HepG2 (cell line): ENCODE results near the gene FKBP10. TPM values are rescaled to one million over a fixed set of nuclear protein-coding genes. Genes with fewer than 3 reads are reported as not detected.

ENCODE experiments used
- ATAC-seq: fragments of 200-7000 bp; cut with Tn5 transposase; 3 replicates; pipeline ENCODE4 v1.9.1; 2020; ENCODE audit warnings: mild to moderate bottlenecking, moderate library complexity
- BruUV-seq: library from RNA; stranded (reverse); fragments of 400-500 nt; replicated peaks from 2 replicates; lab custom pipeline; 2021; lab: Mats Ljungman, UMichigan
- CTCF ChIA-PET: fragments of 300-600 bp; formaldehyde crosslinking; extraction: SDS; loops from one replicate; lab custom pipeline; 2021; ENCODE audit warnings: low total read pairs, inconsistent platforms, low intra/inter-chr PET ratio; lab: Yijun Ruan, JAX
- POLR2A ChIA-PET: fragments of 350-600 bp; sonication (Branson Sonifier 250); formaldehyde crosslinking; loops from one replicate; lab custom pipeline; 2020; ENCODE audit warnings: antibody characterized with exemption, inconsistent platforms; lab: Yijun Ruan, JAX
- DNase-seq: peaks from one replicate; pipeline ENCODE4 v3.0.0-alpha.2; 2015; ENCODE audit warnings: low spot score
- FAIRE-seq: peaks from 3 replicates; lab custom pipeline; 2011; peaks lifted over from hg19 to GRCh38; lab: Jason Lieb, UNC
- H2AFZ ChIP-seq: one replicate; pipeline ENCODE4 v1.6.1; 2011; ENCODE audit warnings: low read length, inconsistent platforms
- H3K27ac ChIP-seq: fragments of 300-600 bp; 3 replicates; pipeline ENCODE4 v1.8.0; 2011; ENCODE audit warnings: mixed run types, mild to moderate bottlenecking, mixed read lengths, low read length, inconsistent platforms; ENCODE audit not compliant: insufficient read depth; ENCODE audit errors: extremely low read length
- H3K27me3 ChIP-seq, 2 experiments: fragments of 200-600 bp in 1 of 2; 2 replicates in 1 of 2; 3 replicates in 1 of 2; pipeline versions ENCODE4 v1.6.0 to v1.8.0; 2011; ENCODE audit warnings: low read length in 2 of 2, mild to moderate bottlenecking in 2 of 2, moderate library complexity in 2 of 2, inconsistent platforms in 1 of 2; ENCODE audit not compliant: insufficient read depth in 2 of 2, control insufficient read depth in 1 of 2
- H3K36me3 ChIP-seq, 2 experiments: fragments of 200-600 bp in 1 of 2; replicated peaks in 1 of 2; 2 replicates in 1 of 2; 3 replicates in 1 of 2; pipeline versions ENCODE4 v1.5.1 to v1.8.0; 2011; ENCODE audit warnings: low read length in 2 of 2, inconsistent platforms in 1 of 2; ENCODE audit not compliant: insufficient read depth in 2 of 2, control insufficient read depth in 1 of 2
- H3K4me1 ChIP-seq: 2 replicates; pipeline ENCODE4 v1.5.1; 2012; ENCODE audit warnings: low read length, inconsistent platforms; ENCODE audit not compliant: insufficient read depth
- H3K4me2 ChIP-seq: 2 replicates; pipeline ENCODE4 v1.6.0; 2011; ENCODE audit warnings: low read depth, low read length, inconsistent platforms
- H3K4me3 ChIP-seq, 3 experiments: fragments of 200-600 bp in 1 of 3; sonication (generic), shearing (Covaris generic) in 1 of 3; replicated peaks in 1 of 3; 2 replicates each; pipeline ENCODE4 v1.5.1; 2011 to 2016; ENCODE audit warnings: low read length in 3 of 3, inconsistent platforms in 2 of 3, low read depth in 2 of 3, mild to moderate bottlenecking in 2 of 3, control low read depth in 1 of 3, mixed read lengths in 1 of 3; ENCODE audit not compliant: insufficient read depth in 1 of 3
- H3K79me2 ChIP-seq: one replicate; pipeline ENCODE4 v1.6.1; 2011; ENCODE audit warnings: low read length, inconsistent platforms; ENCODE audit not compliant: insufficient read depth
- H3K9ac ChIP-seq: 2 replicates; pipeline ENCODE4 v1.6.0; 2011; ENCODE audit warnings: mild to moderate bottlenecking, low read depth, low read length, inconsistent platforms; ENCODE audit not compliant: insufficient read depth
- H3K9me3 ChIP-seq: 2 replicates; pipeline ENCODE4 v1.5.1; 2012; ENCODE audit warnings: mild to moderate bottlenecking, low read length
- H4K20me1 ChIP-seq: 2 replicates; pipeline ENCODE4 v1.6.0; 2011; ENCODE audit warnings: inconsistent platforms, mild to moderate bottlenecking, low read length, moderate library complexity; ENCODE audit not compliant: insufficient read depth
- HNF1A ChIP-seq, 2 experiments: sonication (generic) in 1 of 2; formaldehyde crosslinking in 1 of 2; IDR thresholded peaks; 2 replicates each; pipeline versions ENCODE4 v1.4.0 to v1.6.1; 2016 to 2020; ENCODE audit warnings: borderline replicate concordance in 1 of 2, low read depth in 1 of 2, mild to moderate bottlenecking in 1 of 2, missing genetic modification reagents in 1 of 2
- MLX ChIP-seq: IDR thresholded peaks from 2 replicates; pipeline ENCODE4 v1.6.1; 2016
- SNAPC2 ChIP-seq: sonication (generic); formaldehyde crosslinking; IDR thresholded peaks from 2 replicates; pipeline ENCODE4 v1.8.1; 2022; ENCODE audit warnings: mild to moderate bottlenecking, missing genetic modification reagents
- SNAPC4 ChIP-seq: sonication (generic); formaldehyde crosslinking; IDR thresholded peaks from 2 replicates; pipeline ENCODE4 v1.4.0; 2020; ENCODE audit warnings: mild to moderate bottlenecking, missing genetic modification reagents
- TOE1 ChIP-seq: sonication (generic); formaldehyde crosslinking; IDR thresholded peaks from 2 replicates; pipeline ENCODE4 v1.4.0; 2020; ENCODE audit warnings: mild to moderate bottlenecking, missing genetic modification reagents
- YEATS2 ChIP-seq: sonication (generic); formaldehyde crosslinking; IDR thresholded peaks from 2 replicates; pipeline ENCODE4 v1.4.0; 2020; ENCODE audit warnings: missing genetic modification reagents, borderline replicate concordance
- ZMAT5 ChIP-seq: sonication (generic); formaldehyde crosslinking; IDR thresholded peaks from 2 replicates; pipeline ENCODE4 v1.5.0; 2020; ENCODE audit warnings: mild to moderate bottlenecking, low read depth, missing genetic modification reagents, borderline replicate concordance
- ZNF12 ChIP-seq: sonication (generic); formaldehyde crosslinking; IDR thresholded peaks from 2 replicates; pipeline ENCODE4 v1.5.0; 2020; ENCODE audit warnings: missing genetic modification reagents
- ZNF543 ChIP-seq: sonication (generic); formaldehyde crosslinking; IDR thresholded peaks from 2 replicates; pipeline ENCODE4 v1.4.0; 2020; ENCODE audit warnings: mild to moderate bottlenecking, missing genetic modification reagents
- ZNF704 ChIP-seq: sonication (generic); formaldehyde crosslinking; IDR thresholded peaks from 2 replicates; pipeline ENCODE4 v1.8.1; 2023; ENCODE audit warnings: mild to moderate bottlenecking, inconsistent platforms, moderate library complexity, missing genetic modification reagents, borderline replicate concordance
- ZNF850 ChIP-seq: sonication (generic); formaldehyde crosslinking; conservative IDR thresholded peaks from 2 replicates; pipeline ENCODE4 v1.9.0; 2021; ENCODE audit warnings: mild to moderate bottlenecking, missing genetic modification reagents
- WGBS: methylation state at CpG from one replicate; pipeline ENCODE4 v1.1.6; 2017; ENCODE audit warnings: low lambda C conversion rate; 5-methylcytosine and 5-hydroxymethylcytosine counted together
- in situ Hi-C: cut with HindIII; loops from 2 replicates; pipeline ENCODE4 v1.10.0; 2017; ENCODE audit warnings: low pct_unique_long_range_greater_than_20kb; ENCODE audit not compliant: extremely low pct_ligation_motif_present
- intact Hi-C: fragments of 100-400 bp; cut with micrococcal nuclease; formaldehyde crosslinking; loops from one replicate; pipeline ENCODE4 v1.10.0; 2022; ENCODE audit not compliant: unreplicated experiment
- polyA plus RNA-seq, 8 experiments: library from polyadenylated mRNA; depleted of rRNA in 3 of 8; stranded (reverse) in 7 of 8; unstranded in 1 of 8; fragments of >200 nt; fragmentation: Illumina TruSeq in 4 of 8; extraction: Trizol in 4 of 8; gene quantifications; 2 replicates each; pipeline versions ENCODE4 v1.2.1 to v1.2.3, GENCODE V29; 2011 to 2016; ENCODE audit warnings: low read depth in 4 of 8, missing spikeins in 1 of 8, mixed read lengths in 1 of 8; ENCODE audit not compliant: insufficient read depth in 1 of 8
- total RNA-seq, 5 experiments: library from RNA; depleted of rRNA; stranded (reverse); fragments of >200 nt; fragmentation: Illumina TruSeq; extraction: Trizol; gene quantifications; 2 replicates each; pipeline ENCODE4 v1.2.3, GENCODE V29; 2016; ENCODE audit warnings: low read depth in 1 of 5

FKBP10 gene
- total and polyA plus RNA-seq, 2 of the 13 experiments (the other 11 are each of a cell fraction or from before 2014, with no cell fraction given) = 149 to 573 TPM

GRCh38 chr17:41813152-41813680, 412 bp downstream of the FKBP10 start:
- intact Hi-C loops = loop anchor here (5.0 to 10.0 kb wide), 2 partner anchors 52 to 144 kb away; partner anchors contain the start of gene KLHL11
- Histone ChIP-seq H3K27me3 (no peaks in the 10 kb centered on the region; a peak in 1 of 5 replicates), H3K4me2 (peak overlapping the region; percentile 94), H3K27ac (peak overlapping the region; percentile 82), H2AFZ (no peak overlapping the region), H3K36me3 (peaks cover 8 to 16% of the 10 kb centered on the region in 2 experiments), H3K4me3 (peak overlapping the region; percentile 83 to 88 (median 87)), H4K20me1 (no peaks in the 10 kb centered on the region), H3K4me1 (peaks cover 58% of the 10 kb centered on the region), H3K9ac (peak overlapping the region; percentile 88), H3K79me2 (peaks cover 49% of the 10 kb centered on the region), H3K9me3 (no peaks in the 10 kb centered on the region)
- in situ Hi-C loops = no loop called here
- CTCF ChIA-PET = interaction anchor here (2.6 kb wide), 1 partner anchor 75 kb away, joined by 14 read pairs; no protein-coding TSS in a partner anchor
- 5% methylated on average over 10 of the region's 12 CpGs for WGBS
- BruUV-seq = no TSS peak
- DNase-seq = no peak
- ATAC-seq = no peak
- POLR2A ChIA-PET = interaction anchor here (0.8 to 3.9 kb wide), 16 partner anchors 9 to 147 kb away, joined by 3 to 18 read pairs (median 6); partner anchors contain the start of genes ACLY, EIF1, JUP and KLHL10
- FAIRE-seq = no peak
- no peak for TF ChIP-seq ZNF12
- no peak for TF ChIP-seq ZNF543 (CRISPR knock-in tag)
- no peak for TF ChIP-seq SNAPC2 (CRISPR knock-in tag)
- no peak for TF ChIP-seq ZNF850 (CRISPR knock-in tag)
- 0 out of 2 replicates have a peak, but pooled peaks have one; percentile 25 for TF ChIP-seq SNAPC4 (CRISPR knock-in tag)
- TF ChIP-seq HNF1A (IDR thresholded peaks at IDR 0.05; ENCODE audit: low read depth) = no peak
- TF ChIP-seq HNF1A (CRISPR knock-in tag; IDR thresholded peaks at IDR 0.05; ENCODE audit: borderline replicate concordance) = no peak
- TF ChIP-seq TOE1 (CRISPR knock-in tag) = no peak
- TF ChIP-seq ZNF704 (CRISPR knock-in tag) = no peak
- TF ChIP-seq ZMAT5 (CRISPR knock-in tag) = no peak
- 0 out of 2 replicates have a peak, but pooled peaks have one; percentile 1 for TF ChIP-seq YEATS2 (CRISPR knock-in tag)
- TF ChIP-seq MLX = peak; percentile 4; the same call in 1 of the 2 replicates
